Amniotic stem cell (primary cell): ENCODE measurements around the gene SLC15A5.

Experiments
- DNase-seq: peaks from one replicate; lab custom pipeline; 2025; lab: John Stamatoyannopoulos, UW

Gene SLC15A5

GRCh38 chr12:16260206-16260605, 17.3 kb downstream of the SLC15A5 start:
- DNase-seq = no peak

- DNase-seq = no peak
Measured at GRCh38 chr12:16258963-16259362, 18.5 kb downstream of the SLC15A5 start.

GRCh38 chr12:16246264-16246663, 31.2 kb downstream of the SLC15A5 start:
- no peak for DNase-seq

DNA sequence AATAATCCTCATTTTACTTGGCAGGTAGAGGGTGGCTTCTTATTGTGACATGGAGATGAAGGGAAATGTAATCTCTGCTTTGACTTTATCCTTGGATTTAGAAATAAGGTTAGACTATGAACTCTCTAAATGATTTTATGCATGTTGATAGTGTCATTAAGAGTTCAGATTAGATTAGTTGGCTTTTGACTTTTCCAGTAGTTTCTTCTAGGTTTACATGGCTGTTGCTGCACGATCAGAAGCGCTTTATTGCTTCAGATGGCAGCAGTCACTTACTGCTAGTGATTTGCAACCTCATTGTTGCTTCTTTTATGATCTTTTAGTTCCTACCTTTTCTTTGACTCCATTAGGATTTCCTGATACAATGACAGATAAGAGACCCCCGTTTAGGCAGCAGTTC, 32.3 kb downstream of the SLC15A5 start:
- DNase-seq = no peak

DNA sequence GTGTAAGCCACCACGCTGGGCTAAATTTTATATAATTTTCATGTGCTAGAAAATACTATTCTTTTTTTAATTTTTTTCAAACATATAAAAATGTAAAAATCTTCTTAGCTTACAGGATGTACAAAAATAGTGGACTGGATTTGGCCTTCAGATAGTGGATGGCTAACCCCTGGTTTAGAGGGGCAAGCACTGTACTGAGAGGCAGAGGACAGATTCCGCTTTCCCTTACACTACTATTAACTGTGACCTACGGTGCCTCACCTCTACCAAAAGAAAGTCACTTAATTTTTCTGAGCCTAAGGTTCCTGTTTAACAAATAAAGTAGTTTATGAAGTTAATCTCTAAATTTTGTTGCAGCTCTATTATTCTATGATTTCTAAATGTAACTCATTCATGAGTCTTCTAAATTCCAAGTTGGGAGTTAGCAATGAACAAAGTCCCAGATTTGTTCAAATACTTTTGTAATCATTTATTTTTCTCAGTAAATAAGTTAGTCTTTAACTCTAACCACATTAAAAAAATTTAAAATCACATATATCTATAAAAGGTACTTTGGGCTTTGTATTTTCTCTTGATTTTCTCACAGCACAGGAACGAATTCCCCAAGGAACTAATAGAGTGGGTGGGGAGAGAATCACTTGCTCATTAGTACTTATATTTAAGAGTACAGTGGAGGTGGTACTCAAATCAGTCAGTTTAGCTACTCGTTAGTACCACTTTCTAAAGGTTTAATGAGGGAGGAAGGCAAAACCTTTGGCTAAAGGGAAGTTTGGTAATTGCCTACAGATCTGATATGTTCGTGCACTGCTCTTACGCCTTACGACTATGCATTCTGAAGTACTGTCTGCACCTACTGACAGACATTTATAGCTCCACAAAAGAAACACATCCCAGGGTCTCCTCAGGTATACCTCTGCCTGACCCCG, 33.7 kb downstream of the SLC15A5 start:
- no peak for DNase-seq

DNA sequence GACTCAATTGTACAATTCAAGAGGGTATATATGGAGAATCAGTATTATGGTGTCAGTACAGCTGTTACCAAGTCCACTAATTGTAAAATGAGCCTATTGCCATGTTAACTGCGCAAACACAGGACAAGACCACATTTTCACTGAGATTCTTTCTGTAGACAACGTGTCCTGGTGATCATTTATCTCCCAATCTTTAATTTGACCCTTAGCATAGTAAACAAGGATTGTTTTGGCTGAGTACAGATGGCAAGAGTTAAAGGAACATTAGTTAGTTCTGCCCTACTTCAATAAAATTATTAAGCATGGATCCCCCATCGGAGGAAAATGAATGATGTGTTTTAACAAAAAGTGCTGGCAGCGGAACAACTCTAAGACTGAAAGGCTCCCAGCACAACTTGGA, 36.1 kb downstream of the SLC15A5 start:
- DNase-seq = no peak

DNA sequence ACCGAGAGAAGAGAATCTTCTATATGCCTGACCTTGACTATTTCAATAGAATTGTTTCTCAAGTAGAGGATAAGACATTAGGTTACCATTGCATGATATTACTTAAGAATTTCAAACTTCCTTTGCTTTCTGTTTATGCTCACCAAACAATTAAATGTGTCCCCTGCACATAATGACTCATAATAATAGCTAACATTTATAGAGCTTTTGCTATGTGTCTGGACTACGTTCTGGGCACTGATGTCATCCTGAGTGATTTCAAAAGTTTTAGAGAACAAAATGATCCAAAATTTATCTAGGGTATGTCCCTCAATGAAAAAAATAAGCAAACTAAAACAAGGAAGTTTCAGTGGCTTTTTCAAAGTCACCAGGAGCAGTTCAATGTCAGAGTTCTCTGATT, 38.8 kb downstream of the SLC15A5 start:
- DNase-seq = no peak

DNA sequence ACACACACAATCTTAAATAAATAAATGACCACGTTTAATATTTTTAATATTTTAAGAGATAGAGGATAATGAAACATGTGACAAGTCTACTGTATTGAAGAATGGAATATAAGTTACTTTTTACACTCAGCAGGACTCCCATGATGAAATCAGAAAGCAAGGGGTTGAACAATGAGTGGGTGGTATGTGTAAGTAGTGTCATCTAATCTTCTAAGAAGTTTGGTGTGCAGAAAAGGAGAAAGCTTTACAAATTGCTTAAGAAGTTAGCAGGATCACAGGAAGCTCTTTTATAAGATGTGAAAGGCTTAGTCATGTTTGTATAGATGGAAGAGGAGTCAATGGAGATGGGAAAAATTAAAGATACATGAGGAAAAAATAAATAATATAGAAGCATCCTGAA, 47.8 kb downstream of the SLC15A5 start:
- no peak for DNase-seq

- DNase-seq = no peak
Measured at GRCh38 chr12:16228067-16228466, 49.4 kb downstream of the SLC15A5 start.

DNA sequence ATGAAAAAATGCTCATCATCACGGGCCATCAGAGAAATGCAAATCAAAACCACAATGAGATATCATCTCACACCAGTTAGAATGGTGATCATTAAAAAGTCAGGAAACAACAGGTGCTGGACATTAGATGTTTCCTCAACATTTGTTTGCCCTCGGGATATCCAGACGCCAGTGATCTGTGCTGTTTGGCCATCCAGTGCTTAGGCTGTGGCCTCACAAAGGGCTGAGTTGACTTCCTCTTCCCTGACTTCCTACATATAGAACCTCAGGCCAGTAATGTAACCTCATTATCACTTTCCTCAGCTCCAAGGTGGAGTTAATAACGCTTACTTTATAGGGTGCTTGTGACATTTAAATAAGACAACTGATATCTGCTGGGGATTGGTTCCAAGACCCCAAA, 51.8 kb downstream of the SLC15A5 start:
- no peak for DNase-seq

DNA sequence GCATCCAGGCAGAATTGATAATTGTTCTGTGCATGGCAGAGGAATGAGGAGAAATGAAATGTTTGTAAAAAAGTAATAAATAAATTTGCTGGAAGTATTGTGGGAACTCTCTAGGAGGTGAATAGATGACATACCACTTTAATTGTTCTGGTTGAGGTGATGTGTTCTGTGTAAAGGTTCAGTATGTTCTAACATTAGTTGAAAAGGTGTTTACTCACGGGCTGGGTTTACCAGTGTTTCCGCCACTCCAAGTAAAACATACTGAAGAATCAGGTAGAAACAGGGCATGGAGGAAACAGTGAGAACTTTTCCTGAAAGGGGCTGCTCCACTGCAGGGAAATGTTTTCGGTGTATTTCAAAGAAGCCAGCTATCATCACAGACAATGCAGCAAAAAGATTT, 53.3 kb downstream of the SLC15A5 start:
- no peak for DNase-seq

DNA sequence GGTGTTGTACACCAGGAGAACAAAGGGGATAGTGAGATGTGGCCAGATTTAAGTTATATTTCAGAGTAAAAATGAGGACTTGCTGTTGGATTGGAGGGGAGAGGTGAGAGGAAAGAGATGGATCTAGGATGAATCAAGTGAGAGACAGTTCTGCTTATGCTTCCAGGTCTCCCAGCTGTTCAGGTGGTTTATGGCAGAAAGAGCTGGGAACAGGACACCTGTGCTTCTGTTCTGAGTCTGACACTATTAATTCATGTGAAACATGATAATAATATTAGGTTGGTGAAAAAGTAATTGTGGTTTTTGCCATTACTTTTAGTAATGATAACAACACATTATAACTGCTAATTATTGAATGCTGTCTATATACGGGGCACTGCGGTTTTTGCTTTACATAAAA, 55.7 kb downstream of the SLC15A5 start:
- DNase-seq = no peak

DNA sequence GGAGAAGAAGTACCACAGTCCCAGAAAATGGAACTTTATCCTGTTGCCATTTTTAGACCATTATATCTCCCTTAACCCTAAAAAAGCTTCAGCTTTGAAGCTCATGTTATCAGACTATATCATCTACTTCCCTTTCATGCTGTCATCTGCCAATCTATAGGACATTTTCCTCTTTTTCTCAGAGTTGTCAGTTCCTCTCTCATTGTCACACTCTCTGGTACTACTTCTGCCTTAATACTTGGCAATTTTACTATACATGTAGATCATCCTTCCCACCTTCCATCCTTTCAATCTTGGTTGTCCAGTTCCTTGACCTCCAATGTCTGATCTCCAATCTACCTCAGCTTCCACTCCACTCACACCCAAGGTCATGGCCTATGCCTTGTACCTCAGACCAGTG, 57.4 kb downstream of the SLC15A5 start:
- no peak for DNase-seq

GRCh38 chr12:16218934-16219751, 58.3 kb downstream of the SLC15A5 start:
- DNase-seq = no peak

DNA sequence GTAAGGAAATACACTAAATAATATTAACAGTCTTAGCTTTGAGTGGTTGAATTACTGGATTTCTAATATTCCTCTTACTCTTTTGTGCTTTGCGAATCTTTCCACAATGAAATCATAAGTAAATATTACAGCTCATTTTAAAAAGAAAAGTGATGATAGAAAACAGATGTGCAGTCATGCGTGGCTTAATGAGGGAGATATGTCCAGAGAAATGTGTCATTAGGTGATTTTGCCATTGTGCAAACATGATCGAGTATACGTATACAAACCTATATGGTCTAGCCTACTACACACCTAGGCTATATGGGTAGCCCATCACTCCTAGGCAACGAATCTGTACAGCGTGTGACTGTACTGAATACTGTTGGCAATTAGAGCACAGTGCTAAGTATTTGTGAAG, 59.3 kb downstream of the SLC15A5 start:
- no peak for DNase-seq

DNA sequence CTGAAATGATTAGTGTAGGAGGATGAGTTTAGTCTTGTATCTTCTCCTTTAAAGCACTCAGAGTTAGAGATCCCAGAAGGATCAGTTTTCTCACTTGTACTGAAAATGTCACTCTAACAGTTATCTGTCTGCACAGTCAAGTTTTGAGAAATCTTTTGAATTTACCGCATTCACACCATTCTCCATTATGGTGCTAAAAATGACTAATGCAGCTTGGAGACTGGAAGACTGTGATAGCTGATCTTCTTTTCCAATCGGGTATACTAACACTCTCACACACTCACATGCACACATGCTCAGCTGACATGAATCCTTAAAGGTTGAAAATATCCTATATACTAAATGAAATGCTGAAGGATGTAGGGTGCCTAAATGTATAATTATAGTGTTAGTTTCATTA, 65.8 kb downstream of the SLC15A5 start:
- no peak for DNase-seq

GRCh38 chr12:16198884-16199283, 78.6 kb downstream of the SLC15A5 start:
- no peak for DNase-seq

DNA sequence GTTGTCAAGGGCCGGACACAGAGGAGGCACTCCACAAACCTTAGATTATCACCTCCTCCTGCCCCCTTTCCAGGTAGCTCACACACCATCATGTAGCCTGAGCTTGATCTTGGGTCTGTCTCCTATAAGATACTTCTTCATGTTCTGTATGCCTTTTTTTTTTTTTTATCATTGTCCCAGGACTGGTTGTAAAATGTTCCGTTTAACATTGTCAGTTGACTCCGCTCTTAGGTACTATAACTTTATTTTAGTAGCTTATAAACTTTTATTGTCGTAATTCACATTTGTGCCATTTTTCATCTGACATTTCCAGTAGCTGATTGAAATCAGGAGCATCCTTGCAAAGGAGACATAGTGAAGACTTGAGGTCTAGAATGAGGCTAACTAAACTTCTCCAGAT, 79.9 kb downstream of the SLC15A5 start:
- DNase-seq = no peak

- DNase-seq = no peak
Measured at GRCh38 chr12:16189849-16190248, 87.6 kb downstream of the SLC15A5 start.

DNA sequence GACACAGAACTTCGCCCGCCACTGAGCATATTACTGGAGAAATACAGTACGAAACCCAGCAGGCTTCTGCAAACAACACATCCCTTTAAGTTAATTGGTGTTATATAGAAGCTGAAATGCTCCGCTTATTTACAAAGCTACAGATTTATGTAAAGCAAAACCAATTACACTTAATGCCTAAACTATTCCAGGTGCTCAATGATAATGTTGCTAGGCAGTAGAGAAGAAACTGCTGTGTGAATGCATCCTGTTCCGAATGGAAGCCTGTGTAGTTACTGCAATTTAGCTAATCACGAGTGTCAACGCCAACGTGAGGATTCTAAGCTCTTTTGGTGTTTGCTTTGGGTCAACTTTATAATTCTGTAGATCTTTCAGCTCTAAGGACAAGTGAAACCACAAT, 89.8 kb downstream of the SLC15A5 start:
- no peak for DNase-seq

GRCh38 chr12:16184681-16185080, 92.8 kb downstream of the SLC15A5 start:
- no peak for DNase-seq

GRCh38 chr12:16183541-16183940, 93.9 kb downstream of the SLC15A5 start:
- no peak for DNase-seq

DNA sequence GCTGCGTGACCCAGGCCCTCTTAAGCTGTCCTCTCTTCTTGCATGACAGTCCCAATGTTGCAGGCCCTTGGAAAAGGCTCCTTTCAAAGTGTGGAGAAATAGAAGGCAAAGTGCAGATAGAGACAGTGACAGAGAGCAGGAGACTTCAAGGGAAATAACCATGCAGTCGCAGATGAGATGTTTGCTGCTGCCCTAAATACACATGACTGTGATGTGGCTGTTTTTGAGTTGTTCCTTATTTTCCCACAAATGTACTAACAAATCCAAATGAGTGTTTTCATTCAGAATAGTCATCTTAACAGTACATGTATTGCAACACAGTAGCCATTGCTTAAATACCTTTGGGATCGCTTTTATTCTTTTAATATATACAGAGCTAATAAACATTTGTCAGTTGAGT, 101.6 kb downstream of the SLC15A5 start:
- no peak for DNase-seq
